ENCODE data around the gene XAB2.
"Not testable (repeated sequence)": the region's sequence is repeated elsewhere in the genome, so short reads cannot be mapped to it uniquely, and the experiment has no call there.

XAB2 gene

DNA sequence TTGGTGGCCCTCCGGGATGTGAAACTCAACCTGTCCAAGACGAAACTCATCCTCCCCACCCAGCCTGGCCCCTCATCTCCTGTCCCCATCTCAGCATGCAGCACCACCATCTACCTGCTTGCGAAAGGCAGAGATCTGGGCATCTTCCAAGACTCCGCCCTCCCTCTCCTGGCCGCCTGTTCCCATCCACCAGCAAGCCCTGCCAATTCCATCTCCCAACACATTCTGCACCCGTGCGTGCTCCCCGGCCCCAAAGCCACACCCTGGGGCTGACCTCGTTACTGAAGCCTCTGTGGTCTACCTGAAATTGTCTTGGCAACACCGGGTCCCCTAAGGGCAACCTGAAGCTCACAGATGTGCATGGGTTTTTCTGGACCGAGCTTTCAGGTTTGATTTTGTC, 46.9 kb downstream of the XAB2 start:
- no peak for DNase-seq (ENCODE audit: low read depth in 4 of 4, low spot score in 1 of 4)

DNA sequence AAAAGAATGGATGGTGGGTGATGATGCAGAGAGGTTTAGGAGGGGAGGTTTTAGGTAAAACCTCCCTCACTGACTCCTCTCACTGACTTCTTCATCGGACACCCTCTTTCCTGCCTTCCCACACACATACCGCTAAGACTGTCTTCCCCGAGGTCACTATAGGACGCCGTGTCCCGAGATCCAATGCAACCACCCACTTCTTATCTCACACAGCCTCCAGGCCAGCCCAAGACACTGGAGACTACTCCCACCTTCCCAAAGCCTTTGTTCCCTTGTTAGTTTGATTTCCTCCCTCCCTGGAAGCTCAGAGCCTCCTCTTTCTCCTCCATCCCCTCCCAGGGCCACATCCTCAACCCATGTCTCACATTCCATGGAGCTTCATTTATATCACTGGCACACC, 50.2 kb downstream of the XAB2 start:
- no peak for DNase-seq (ENCODE audit: low read depth in 4 of 4, low spot score in 1 of 4)

DNA sequence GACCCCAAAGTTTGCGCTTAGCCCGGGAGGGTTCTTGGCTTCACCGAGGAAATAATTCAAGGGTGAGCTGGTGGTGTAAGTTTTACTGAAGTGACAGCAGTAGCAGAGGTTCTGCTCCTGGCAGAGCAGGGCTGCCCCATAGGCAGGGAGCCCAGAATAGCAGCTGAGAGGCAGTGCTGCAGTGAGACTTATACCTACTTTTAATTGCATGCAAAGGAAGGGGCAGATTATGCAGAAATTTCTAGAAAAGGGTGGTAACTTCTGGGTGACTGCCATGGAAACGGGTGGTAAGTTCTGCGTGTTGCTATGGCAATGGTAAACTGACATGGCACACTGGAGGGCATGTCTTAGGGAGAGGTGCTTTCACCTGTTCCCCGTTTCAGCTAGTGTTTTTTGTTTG, 51.2 kb downstream of the XAB2 start:
- DNase-seq (ENCODE audit: low read depth in 4 of 4, low spot score in 1 of 4): no peak

DNA sequence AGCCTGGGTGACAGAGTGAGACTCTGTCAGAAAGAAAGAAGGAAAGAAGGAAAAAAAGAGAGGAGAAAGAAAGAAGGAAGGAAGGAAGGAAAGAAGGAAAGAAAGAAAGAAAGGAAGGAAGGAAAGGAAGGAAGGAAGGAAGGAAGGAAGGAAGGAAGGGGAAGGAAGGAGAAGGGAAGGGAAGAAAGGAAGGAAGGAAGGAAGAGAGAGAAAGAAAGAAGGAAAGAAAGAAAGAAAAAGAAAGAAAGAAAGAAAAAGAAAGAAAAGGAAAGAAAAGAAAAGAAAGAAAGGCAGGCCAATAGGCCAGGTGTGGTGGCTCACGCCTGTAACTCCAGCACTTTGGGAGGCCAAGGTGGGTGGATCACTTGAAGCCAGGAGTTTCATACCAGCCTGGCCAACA, 51.9 kb downstream of the XAB2 start:
- not testable (repeated sequence) for DNase-seq (ENCODE audit: low read depth in 4 of 4, low spot score in 1 of 4)

DNA sequence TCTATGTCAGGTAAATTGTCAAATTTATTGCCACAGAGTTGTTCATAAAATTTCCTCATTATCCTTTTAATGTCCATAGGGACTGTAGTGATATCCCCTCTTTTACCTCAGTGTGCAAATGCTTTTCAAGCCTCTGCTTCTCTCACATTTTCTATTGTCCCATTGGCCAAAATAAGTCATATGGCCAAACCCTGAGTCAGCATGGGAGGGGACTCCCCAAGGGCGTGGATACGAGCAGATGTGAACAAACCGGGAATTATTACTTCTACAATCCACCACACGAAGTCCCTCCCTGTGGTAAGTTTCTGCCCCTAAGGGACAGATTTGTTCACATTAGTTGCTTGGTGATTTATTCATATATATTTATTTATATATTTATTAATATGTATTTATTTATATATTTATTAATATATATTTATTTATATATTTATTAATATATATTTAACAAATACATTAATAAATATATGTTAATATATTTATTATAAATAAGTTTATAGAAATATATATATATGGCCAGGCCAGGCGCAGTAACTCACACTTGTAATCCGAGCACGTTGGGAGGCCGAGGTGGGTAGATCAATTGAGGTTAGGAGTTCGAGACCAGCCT, 53.8 kb downstream of the XAB2 start:
- DNase-seq (ENCODE audit: low read depth in 4 of 4, low spot score in 1 of 4): no peak

DNA sequence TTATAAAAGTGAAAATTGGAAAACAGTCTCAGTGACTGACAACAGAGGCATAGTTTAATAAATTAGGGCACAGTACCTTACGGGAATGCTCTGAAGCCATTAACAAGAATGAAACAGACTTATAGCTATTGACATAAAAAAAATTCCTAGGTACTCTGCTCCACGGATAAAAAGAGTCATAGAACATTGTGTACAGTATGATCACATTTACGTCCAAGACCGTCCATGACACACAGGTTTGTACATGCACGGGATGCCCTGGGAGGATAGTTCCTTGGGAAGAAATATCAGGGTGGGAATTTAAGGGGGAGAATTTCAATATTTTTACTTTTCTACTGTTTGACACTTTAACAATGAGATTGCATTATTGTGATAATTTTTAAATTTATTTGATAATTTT, 58.6 kb downstream of the XAB2 start:
- no peak for DNase-seq (ENCODE audit: low read depth in 4 of 4, low spot score in 1 of 4)

All from stimulated activated CD4-positive, alpha-beta T cell treated with anti-CD3 and anti-CD28 coated beads, Interleukin-1b, Interleukin-23, amount 100 ng/mL, for 24 hours (primary cell).